HepG2 (cell line): ENCODE measurements around the gene RGS14. TPM values are rescaled to one million over a fixed set of nuclear protein-coding genes. Genes with fewer than 3 reads are reported as not detected.

Source experiments
- NAIF1 ChIP-seq: sonication (generic); formaldehyde crosslinking; IDR thresholded peaks from 2 replicates; pipeline ENCODE4 v1.5.0; 2020; ENCODE audit warnings: mild to moderate bottlenecking, missing genetic modification reagents, borderline replicate concordance
- NCOR1 ChIP-seq: fragments of 200-600 bp; sonication (generic); IDR thresholded peaks from 2 replicates; pipeline ENCODE4 v1.7.0; 2017; ENCODE audit warnings: antibody characterized with exemption, low read length, borderline replicate concordance
- NFAT5 ChIP-seq: sonication (generic); formaldehyde crosslinking; IDR thresholded peaks from 2 replicates; pipeline ENCODE4 v1.4.0; 2020; ENCODE audit warnings: missing genetic modification reagents
- PHB2 ChIP-seq: fragments of 450-650 bp; IDR thresholded peaks from 2 replicates; pipeline ENCODE4 v1.6.1; 2018; ENCODE audit not compliant: partially characterized antibody
- TFDP1 ChIP-seq: IDR thresholded peaks from 2 replicates; pipeline ENCODE4 v1.6.1; 2016; ENCODE audit warnings: missing compliant biosample characterization, missing genetic modification reagents, borderline replicate concordance
- TSC22D2 ChIP-seq: sonication (generic); formaldehyde crosslinking; IDR thresholded peaks from 2 replicates; pipeline ENCODE4 v1.5.1; 2020; ENCODE audit warnings: missing genetic modification reagents, mild to moderate bottlenecking, borderline replicate concordance
- ZNF225 ChIP-seq: sonication (generic); formaldehyde crosslinking; IDR thresholded peaks from 2 replicates; pipeline ENCODE4 v1.4.0; 2020; ENCODE audit warnings: mild to moderate bottlenecking, missing genetic modification reagents
- ZNF33A ChIP-seq: sonication (generic); formaldehyde crosslinking; IDR thresholded peaks from 2 replicates; pipeline ENCODE4 v1.5.1; 2020; ENCODE audit warnings: missing genetic modification reagents, mild to moderate bottlenecking, moderate library complexity, borderline replicate concordance
- ZNF34 ChIP-seq: sonication (generic); formaldehyde crosslinking; IDR thresholded peaks from 2 replicates; pipeline ENCODE4 v1.4.0; 2020; ENCODE audit warnings: mild to moderate bottlenecking, missing genetic modification reagents, borderline replicate concordance
- ZNF557 ChIP-seq: sonication (generic); formaldehyde crosslinking; IDR thresholded peaks from 2 replicates; pipeline ENCODE4 v1.4.0; 2020; ENCODE audit warnings: missing genetic modification reagents
- ZNF737 ChIP-seq: sonication (generic); formaldehyde crosslinking; IDR thresholded peaks from 2 replicates; pipeline ENCODE4 v1.5.0; 2020; ENCODE audit warnings: missing genetic modification reagents, mild to moderate bottlenecking, borderline replicate concordance
- ZNF772 ChIP-seq: sonication (generic); formaldehyde crosslinking; IDR thresholded peaks from 2 replicates; pipeline ENCODE4 v1.5.0; 2020; ENCODE audit warnings: mild to moderate bottlenecking, missing genetic modification reagents
- polyA plus RNA-seq, 8 experiments: library from polyadenylated mRNA; depleted of rRNA in 3 of 8; stranded (reverse) in 7 of 8; unstranded in 1 of 8; fragments of >200 nt; fragmentation: Illumina TruSeq in 4 of 8; extraction: Trizol in 4 of 8; gene quantifications; 2 replicates each; pipeline versions ENCODE4 v1.2.1 to v1.2.3, GENCODE V29; 2011 to 2016; ENCODE audit warnings: low read depth in 4 of 8, missing spikeins in 1 of 8, mixed read lengths in 1 of 8; ENCODE audit not compliant: insufficient read depth in 1 of 8
- total RNA-seq, 5 experiments: library from RNA; depleted of rRNA; stranded (reverse); fragments of >200 nt; fragmentation: Illumina TruSeq; extraction: Trizol; gene quantifications; 2 replicates each; pipeline ENCODE4 v1.2.3, GENCODE V29; 2016; ENCODE audit warnings: low read depth in 1 of 5
- TF ChIP-seq, protein P1 (sequence below): sonication (generic); formaldehyde crosslinking; IDR thresholded peaks from 2 replicates; pipeline ENCODE4 v1.4.0; 2020; ENCODE audit warnings: mild to moderate bottlenecking, low read depth, missing genetic modification reagents
- TF ChIP-seq, protein P2 (sequence below): sonication (generic); formaldehyde crosslinking; conservative IDR thresholded peaks from 2 replicates; pipeline ENCODE4 v1.4.0; 2020; ENCODE audit warnings: missing genetic modification reagents
- TF ChIP-seq, protein P3 (sequence below): sonication (generic); formaldehyde crosslinking; IDR thresholded peaks from 2 replicates; pipeline ENCODE4 v1.5.0; 2020; ENCODE audit warnings: missing genetic modification reagents

The RGS14 gene
- total and polyA plus RNA-seq, 2 of the 13 experiments (the other 11 are each of a cell fraction or from before 2014, with no cell fraction given), result 11.1 to 17.2 TPM

DNA sequence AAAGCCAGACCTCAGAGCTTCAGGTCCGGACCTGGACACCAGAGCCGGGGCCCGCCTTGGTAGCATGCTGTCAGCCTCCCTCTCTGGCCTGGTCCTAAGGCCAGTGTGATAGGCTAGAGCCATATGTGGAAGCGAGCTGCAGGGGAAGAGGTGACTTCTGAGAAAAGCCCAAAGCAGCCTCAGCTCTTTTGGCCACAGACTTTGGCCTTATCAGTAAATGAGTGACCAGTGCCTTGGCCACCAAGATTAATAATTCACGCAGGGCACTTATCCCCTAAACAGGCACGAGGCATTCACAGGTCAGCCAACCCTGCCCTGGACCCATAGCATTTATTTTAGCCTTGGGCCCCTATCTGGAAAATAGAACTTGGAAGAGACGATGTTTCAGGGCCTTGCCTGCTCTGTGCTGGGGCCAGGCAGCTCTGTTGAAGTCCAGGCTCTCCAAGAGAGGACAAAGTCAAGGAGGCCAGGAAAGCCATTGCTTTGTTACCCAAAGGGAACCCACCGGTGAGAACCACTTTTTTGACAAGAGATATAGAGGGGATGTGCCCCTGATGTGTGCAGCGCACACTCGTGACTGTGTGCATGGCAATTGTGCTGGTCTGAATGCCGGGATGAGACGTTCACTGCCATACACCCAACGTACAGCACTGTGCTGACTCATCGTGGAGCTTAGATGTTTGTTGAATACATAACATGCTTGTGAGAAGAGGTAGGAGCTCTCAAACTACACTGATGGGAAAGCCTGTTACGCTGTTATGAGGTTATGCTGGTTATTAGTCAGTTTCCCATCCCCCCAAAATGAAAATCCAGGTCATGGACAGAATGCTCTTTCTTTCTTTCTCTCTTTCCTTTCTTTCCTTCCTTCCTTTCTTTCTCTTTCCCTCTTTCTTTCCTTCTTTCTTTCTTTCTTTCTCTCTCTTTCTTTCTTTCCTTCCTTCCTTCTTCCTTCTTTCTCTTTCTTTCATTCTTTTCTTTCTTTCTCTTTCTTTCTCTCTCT is 21.5 kb downstream of the RGS14 start (continued):
- TF ChIP-seq NAIF1, result 0 out of 2 replicates have a peak, but pooled peaks have one; percentile 34
- TF ChIP-seq, protein P1, sequence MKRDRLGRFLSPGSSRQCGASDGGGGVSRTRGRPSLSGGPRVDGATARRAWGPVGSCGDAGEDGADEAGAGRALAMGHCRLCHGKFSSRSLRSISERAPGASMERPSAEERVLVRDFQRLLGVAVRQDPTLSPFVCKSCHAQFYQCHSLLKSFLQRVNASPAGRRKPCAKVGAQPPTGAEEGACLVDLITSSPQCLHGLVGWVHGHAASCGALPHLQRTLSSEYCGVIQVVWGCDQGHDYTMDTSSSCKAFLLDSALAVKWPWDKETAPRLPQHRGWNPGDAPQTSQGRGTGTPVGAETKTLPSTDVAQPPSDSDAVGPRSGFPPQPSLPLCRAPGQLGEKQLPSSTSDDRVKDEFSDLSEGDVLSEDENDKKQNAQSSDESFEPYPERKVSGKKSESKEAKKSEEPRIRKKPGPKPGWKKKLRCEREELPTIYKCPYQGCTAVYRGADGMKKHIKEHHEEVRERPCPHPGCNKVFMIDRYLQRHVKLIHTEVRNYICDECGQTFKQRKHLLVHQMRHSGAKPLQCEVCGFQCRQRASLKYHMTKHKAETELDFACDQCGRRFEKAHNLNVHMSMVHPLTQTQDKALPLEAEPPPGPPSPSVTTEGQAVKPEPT (CRISPR knock-in tag), result no peak
- TF ChIP-seq TFDP1 (CRISPR knock-in tag), result no peak; the same call in 1 of the 2 replicates
- TF ChIP-seq, protein P2, sequence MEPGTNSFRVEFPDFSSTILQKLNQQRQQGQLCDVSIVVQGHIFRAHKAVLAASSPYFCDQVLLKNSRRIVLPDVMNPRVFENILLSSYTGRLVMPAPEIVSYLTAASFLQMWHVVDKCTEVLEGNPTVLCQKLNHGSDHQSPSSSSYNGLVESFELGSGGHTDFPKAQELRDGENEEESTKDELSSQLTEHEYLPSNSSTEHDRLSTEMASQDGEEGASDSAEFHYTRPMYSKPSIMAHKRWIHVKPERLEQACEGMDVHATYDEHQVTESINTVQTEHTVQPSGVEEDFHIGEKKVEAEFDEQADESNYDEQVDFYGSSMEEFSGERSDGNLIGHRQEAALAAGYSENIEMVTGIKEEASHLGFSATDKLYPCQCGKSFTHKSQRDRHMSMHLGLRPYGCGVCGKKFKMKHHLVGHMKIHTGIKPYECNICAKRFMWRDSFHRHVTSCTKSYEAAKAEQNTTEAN (CRISPR knock-in tag), result peak; percentile 76; the same call in 1 of the 2 replicates
- peak; percentile 36; the same call in 1 of the 2 replicates for TF ChIP-seq ZNF737 (CRISPR knock-in tag)
- 0 out of 2 replicates have a peak, but pooled peaks have one; percentile 46 for TF ChIP-seq ZNF557 (CRISPR knock-in tag)
- no peak for TF ChIP-seq PHB2
- TF ChIP-seq ZNF225 (CRISPR knock-in tag), result no peak
- no peak for TF ChIP-seq ZNF33A (CRISPR knock-in tag)
- TF ChIP-seq, protein P3, sequence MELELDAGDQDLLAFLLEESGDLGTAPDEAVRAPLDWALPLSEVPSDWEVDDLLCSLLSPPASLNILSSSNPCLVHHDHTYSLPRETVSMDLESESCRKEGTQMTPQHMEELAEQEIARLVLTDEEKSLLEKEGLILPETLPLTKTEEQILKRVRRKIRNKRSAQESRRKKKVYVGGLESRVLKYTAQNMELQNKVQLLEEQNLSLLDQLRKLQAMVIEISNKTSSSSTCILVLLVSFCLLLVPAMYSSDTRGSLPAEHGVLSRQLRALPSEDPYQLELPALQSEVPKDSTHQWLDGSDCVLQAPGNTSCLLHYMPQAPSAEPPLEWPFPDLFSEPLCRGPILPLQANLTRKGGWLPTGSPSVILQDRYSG (CRISPR knock-in tag), result peak; percentile 85; the same call in 1 of the 2 replicates
- no peak for TF ChIP-seq ZNF34 (CRISPR knock-in tag)
- TF ChIP-seq TSC22D2, result no peak
- peak; percentile 62; the same call in 1 of the 2 replicates for TF ChIP-seq NCOR1
- peak; percentile 66; the same call in 1 of the 2 replicates for TF ChIP-seq ZNF772 (CRISPR knock-in tag)
- peak; percentile 60 for TF ChIP-seq NFAT5 (CRISPR knock-in tag)
